SK-N-SH (cell line): ENCODE measurements around the gene WDR33. TPM values are rescaled to one million over a fixed set of nuclear protein-coding genes. Genes with fewer than 3 reads are reported as not detected.

Experiments
- CTCF ChIA-PET: fragments of 300-600, 350-600 bp; formaldehyde crosslinking; extraction: SDS; loops from one replicate; lab custom pipeline; 2021; lab: Yijun Ruan, JAX
- POLR2A ChIA-PET: fragments of 350-600 bp; sonication (Branson Sonifier 250); formaldehyde crosslinking; extraction: SDS; loops from one replicate; lab custom pipeline; 2020; ENCODE audit warnings: antibody characterized with exemption, inconsistent platforms; lab: Yijun Ruan, JAX
- DNase-seq: peaks from one replicate; pipeline ENCODE4 v3.0.0; 2012
- H2AFZ ChIP-seq: fragments of 200-600 bp; sonication (generic); 2 replicates; pipeline ENCODE4 v1.8.1; 2016; ENCODE audit warnings: antibody characterized with exemption, mild to moderate bottlenecking, low read depth
- H3F3A ChIP-seq: fragments of 200-600 bp; sonication (generic); replicated peaks from 2 replicates; pipeline ENCODE3; 2016; ENCODE audit warnings: antibody characterized with exemption, mild to moderate bottlenecking; ENCODE audit not compliant: insufficient read depth
- H3K27ac ChIP-seq, 2 experiments: fragments of 200-500 bp in 1 of 2; fragments of 200-600 bp in 1 of 2; sonication (Bioruptor generic) in 1 of 2; sonication (generic), shearing (Covaris generic) in 1 of 2; 2 replicates each; pipeline versions ENCODE4 v1.5.1 to v1.6.1; 2014 to 2016; ENCODE audit warnings: low read depth in 2 of 2, inconsistent platforms in 1 of 2, low read length in 1 of 2, mild to moderate bottlenecking in 1 of 2, mixed read lengths in 1 of 2
- H3K27me3 ChIP-seq: fragments of 200-600 bp; sonication (generic), shearing (Covaris generic); 2 replicates; pipeline ENCODE4 v1.6.1; 2016; ENCODE audit warnings: mixed run types; ENCODE audit not compliant: insufficient read depth
- H3K36me3 ChIP-seq, 2 experiments: fragments of 200-500 bp in 1 of 2; fragments of 200-600 bp in 1 of 2; sonication (Bioruptor generic) in 1 of 2; sonication (generic) in 1 of 2; replicated peaks in 1 of 2; 2 replicates each; pipeline versions ENCODE3 to v1.5.1; 2014 to 2016; ENCODE audit warnings: low read length in 1 of 2, mild to moderate bottlenecking in 1 of 2; ENCODE audit not compliant: insufficient read depth in 2 of 2, control insufficient read depth in 1 of 2
- H3K4me1 ChIP-seq, 2 experiments: fragments of 200-500 bp in 1 of 2; fragments of 200-600 bp in 1 of 2; sonication (Bioruptor generic) in 1 of 2; sonication (generic), shearing (Covaris generic) in 1 of 2; 2 replicates each; pipeline versions ENCODE4 v1.5.1 to v1.6.1; 2014 to 2016; ENCODE audit warnings: low read depth in 1 of 2, low read length in 1 of 2, mixed run types in 1 of 2; ENCODE audit not compliant: insufficient read depth in 2 of 2, control insufficient read depth in 1 of 2
- H3K4me2 ChIP-seq: fragments of 200-600 bp; sonication (generic), shearing (Covaris generic); 2 replicates; pipeline ENCODE4 v1.6.1; 2017; ENCODE audit warnings: mixed run types
- H3K4me3 ChIP-seq, 2 experiments: fragments of 200-500 bp in 1 of 2; fragments of 200-600 bp in 1 of 2; sonication (Bioruptor generic) in 1 of 2; sonication (generic), shearing (Covaris generic) in 1 of 2; 2 replicates each; pipeline versions ENCODE4 v1.5.1 to v1.8.1; 2014 to 2016; ENCODE audit warnings: low read depth in 2 of 2, inconsistent platforms in 1 of 2, low read length in 1 of 2, mild to moderate bottlenecking in 1 of 2, mixed read lengths in 1 of 2, moderate library complexity in 1 of 2
- H3K79me2 ChIP-seq: fragments of 200-600 bp; sonication (generic); 2 replicates; pipeline ENCODE4 v1.8.1; 2017; ENCODE audit warnings: mild to moderate bottlenecking; ENCODE audit not compliant: insufficient read depth
- H3K9ac ChIP-seq: fragments of 200-600 bp; sonication (generic); 2 replicates; pipeline ENCODE4 v1.6.1; 2017; ENCODE audit warnings: mixed run types
- H3K9me2 ChIP-seq: fragments of 200-600 bp; sonication (generic); 2 replicates; pipeline ENCODE4 v1.6.1; 2017; ENCODE audit warnings: mixed run types
- H3K9me3 ChIP-seq: fragments of 200-600 bp; sonication (generic); 2 replicates; pipeline ENCODE4 v1.6.1; 2017; ENCODE audit warnings: mixed run types, mild to moderate bottlenecking, moderate library complexity
- H4K20me1 ChIP-seq: fragments of 200-600 bp; sonication (generic); 2 replicates; pipeline ENCODE4 v1.6.1; 2017; ENCODE audit warnings: mild to moderate bottlenecking, mixed run types; ENCODE audit not compliant: insufficient read depth
- CTCF ChIP-seq: fragments of 200-600 bp; sonication (generic); IDR thresholded peaks from 2 replicates; pipeline ENCODE4 v1.6.1; 2017; ENCODE audit warnings: antibody characterized with exemption, mild to moderate bottlenecking, moderate library complexity
- MAX ChIP-seq: IDR thresholded peaks from 2 replicates; pipeline ENCODE4 v1.4.0; 2012; ENCODE audit warnings: low read depth
- MXI1 ChIP-seq: IDR thresholded peaks from 2 replicates; pipeline ENCODE4 v1.6.1; 2012; ENCODE audit warnings: mild to moderate bottlenecking, low read depth, low read length, improper control_type of control experiment
- NFIC ChIP-seq: IDR thresholded peaks from 2 replicates; pipeline ENCODE4 v1.4.0; 2012; ENCODE audit warnings: borderline replicate concordance
- PBX3 ChIP-seq: IDR thresholded peaks from 2 replicates; pipeline ENCODE4; 2012
- RAD21 ChIP-seq: IDR thresholded peaks from 2 replicates; pipeline ENCODE4 v1.6.1; 2012; ENCODE audit warnings: mild to moderate bottlenecking, low read length
- RFX5 ChIP-seq: IDR thresholded peaks from 2 replicates; pipeline ENCODE4 v1.6.1; 2012; ENCODE audit warnings: mild to moderate bottlenecking, improper control_type of control experiment, low read length
- RXRA ChIP-seq: IDR thresholded peaks from 2 replicates; pipeline ENCODE4 v1.4.0; 2012; ENCODE audit warnings: low read depth, mild to moderate bottlenecking, borderline replicate concordance
- SMC3 ChIP-seq: IDR thresholded peaks from 2 replicates; pipeline ENCODE4 v1.6.1; 2012; ENCODE audit warnings: low read depth, low read length, improper control_type of control experiment
- TEAD4 ChIP-seq: IDR thresholded peaks from 2 replicates; pipeline ENCODE4 v1.4.0; 2012; ENCODE audit warnings: mild to moderate bottlenecking, borderline replicate concordance; ENCODE audit not compliant: insufficient read depth
- WGBS: methylation state at CpG from one replicate; pipeline ENCODE4 v1.1.6; 2017; ENCODE audit warnings: low lambda C conversion rate; 5-methylcytosine and 5-hydroxymethylcytosine counted together
- polyA plus RNA-seq, 3 experiments: library from polyadenylated mRNA; depleted of rRNA; stranded (reverse); fragments of >200 nt; gene quantifications; 2 replicates each; pipeline ENCODE4 v1.2.3, GENCODE V29; 2012

WDR33 gene
- polyA plus RNA-seq, 1 of the 3 experiments (the other 2 are of a cell fraction), result 12.4 TPM

- CTCF ChIA-PET, result interaction anchor here (0.7 to 2.6 kb wide), 18 partner anchors 9 to 280 kb away, joined by 3 to 22 read pairs (median 4); partner anchors contain the start of genes GPR17, IWS1 and LIMS2
- H2AFZ ChIP-seq, result peak overlapping the region; percentile 76; the same call in 1 of the 2 replicates
- peak; percentile 68 for TF ChIP-seq MAX
- TF ChIP-seq RFX5, result 0 out of 2 replicates have a peak, but pooled peaks have one; percentile 32
- no peak for TF ChIP-seq RXRA
- no peak for TF ChIP-seq TEAD4
- TF ChIP-seq MXI1, result peak; percentile 40; the same call in 1 of the 2 replicates
- TF ChIP-seq PBX3, result no peak
- TF ChIP-seq CTCF, result peak; percentile 46
- TF ChIP-seq RAD21, result peak; percentile 76
- TF ChIP-seq SMC3, result peak; percentile 40; the same call in 1 of the 2 replicates
- H3K4me2 ChIP-seq, result peak overlapping the region; percentile 37; the same call in 1 of the 2 replicates
- no peaks in the 10 kb centered on the region for H3K36me3 ChIP-seq
- H3K4me3 ChIP-seq, result peak overlapping the region in 1 of 2 experiments; percentile 36; a peak in 2 of 4 replicates
- POLR2A ChIA-PET, result no interaction called here
- no peak overlapping the region for H3K9ac ChIP-seq
- DNase-seq, result peak; percentile 90
- no peaks in the 10 kb centered on the region for H3F3A ChIP-seq
- H3K9me3 ChIP-seq, result no peaks in the 10 kb centered on the region
- H4K20me1 ChIP-seq, result no peaks in the 10 kb centered on the region
- H3K4me1 ChIP-seq, result peaks cover 0 to 11% of the 10 kb centered on the region in 2 experiments; a peak in 2 of 4 replicates
- no peaks in the 10 kb centered on the region for H3K9me2 ChIP-seq
- no peaks in the 10 kb centered on the region for H3K79me2 ChIP-seq
- H3K27me3 ChIP-seq, result no peaks in the 10 kb centered on the region
- H3K27ac ChIP-seq, result no peak overlapping the region
- 34% methylated on average over 31 of the region's 52 CpGs for WGBS
These were observed 115.2 kb downstream of the WDR33 start for GRCh38 chr2:127695491-127696472.

- peaks cover 0 to 6% of the 10 kb centered on the region in 2 experiments; a peak in 1 of 4 replicates for H3K4me1 ChIP-seq
- H4K20me1 ChIP-seq, result no peaks in the 10 kb centered on the region
- no peaks in the 10 kb centered on the region for H3K36me3 ChIP-seq
- ChIA-PET CTCF (interaction anchor here (0.7 to 2.5 kb wide), 11 partner anchors 10 to 547 kb away, joined by 3 to 15 read pairs (median 3); partner anchors contain the start of gene LIMS2), POLR2A (no interaction called here)
- no peak overlapping the region for H3K4me2 ChIP-seq
- H3K9me2 ChIP-seq, result no peaks in the 10 kb centered on the region
- H3K9me3 ChIP-seq, result no peaks in the 10 kb centered on the region
- no peak overlapping the region for H3K27ac ChIP-seq
- no peaks in the 10 kb centered on the region for H3K27me3 ChIP-seq
- no peak for TF ChIP-seq NFIC
- WGBS, result 94% methylated on average over 9 of the region's 9 CpGs
- H3K4me3 ChIP-seq, result no peak overlapping the region
- no peak for DNase-seq
- H2AFZ ChIP-seq, result peak overlapping the region; percentile 76; the same call in 1 of the 2 replicates
- no peaks in the 10 kb centered on the region for H3K79me2 ChIP-seq
- no peak overlapping the region for H3K9ac ChIP-seq
- no peaks in the 10 kb centered on the region for H3F3A ChIP-seq
These were observed 116.0 kb downstream of the WDR33 start for GRCh38 chr2:127694986-127695385.
